GM23338 (cell line): Measurements from ENCODE around the gene NF1. TPM values are rescaled to one million over a fixed set of nuclear protein-coding genes. Genes with fewer than 3 reads are reported as not detected.

Source experiments
- ATAC-seq: fragments of 200-7000 bp; cut with Tn5 transposase; 3 replicates; pipeline ENCODE4 v1.9.1; 2020
- DNase-seq: peaks from one replicate; pipeline ENCODE4 v3.0.0-alpha.2; 2015; ENCODE audit warnings: low spot score
- H2AFZ ChIP-seq: fragments of 200-600 bp; sonication (generic); 2 replicates; pipeline ENCODE4 v1.8.0; 2016; ENCODE audit warnings: antibody characterized with exemption, mild to moderate bottlenecking, moderate library complexity
- H3F3A ChIP-seq: fragments of 200-600 bp; sonication (generic); replicated peaks from 2 replicates; pipeline ENCODE4 v1.8.0; 2017; ENCODE audit warnings: antibody characterized with exemption, mixed run types, low read depth
- H3K27ac ChIP-seq: fragments of 200-600 bp; sonication (generic); 2 replicates; pipeline ENCODE4 v1.6.1; 2016; ENCODE audit warnings: low read depth
- H3K27me3 ChIP-seq: fragments of 200-600 bp; sonication (generic); 2 replicates; pipeline ENCODE4 v1.8.0; 2016; ENCODE audit warnings: mild to moderate bottlenecking, mixed run types, moderate library complexity; ENCODE audit not compliant: insufficient read depth
- H3K36me3 ChIP-seq: fragments of 200-600 bp; sonication (generic); 2 replicates; pipeline ENCODE4 v1.8.0; 2016; ENCODE audit warnings: mild to moderate bottlenecking; ENCODE audit not compliant: insufficient read depth
- H3K4me1 ChIP-seq: fragments of 200-600 bp; sonication (generic); 2 replicates; pipeline ENCODE4 v1.8.0; 2016; ENCODE audit warnings: mild to moderate bottlenecking, moderate library complexity; ENCODE audit not compliant: insufficient read depth
- H3K4me2 ChIP-seq: fragments of 200-600 bp; sonication (generic); 2 replicates; pipeline ENCODE4 v1.7.1; 2017; ENCODE audit warnings: mixed run types
- H3K4me3 ChIP-seq: fragments of 200-600 bp; sonication (generic); 2 replicates; pipeline ENCODE4 v1.6.1; 2016; ENCODE audit warnings: mixed run types
- H3K79me2 ChIP-seq: fragments of 200-600 bp; sonication (generic); replicated peaks from 2 replicates; pipeline ENCODE4 v1.8.0; 2017; ENCODE audit warnings: mild to moderate bottlenecking; ENCODE audit not compliant: insufficient read depth
- H3K9me2 ChIP-seq: fragments of 200-600 bp; sonication (generic); 2 replicates; pipeline ENCODE4 v1.8.0; 2017; ENCODE audit not compliant: insufficient read depth
- H4K20me1 ChIP-seq: fragments of 200-600 bp; sonication (generic); replicated peaks from 2 replicates; pipeline ENCODE4 v1.8.0; 2017; ENCODE audit warnings: mild to moderate bottlenecking; ENCODE audit not compliant: insufficient read depth
- H3K27ac Mint-ChIP-seq: 2 replicates; pipeline ENCODE4 v1.8.0; 2020; ENCODE audit warnings: inconsistent platforms, mild to moderate bottlenecking, moderate library complexity, mixed read lengths
- H3K27me3 Mint-ChIP-seq: 3 replicates; pipeline ENCODE4 v1.8.0; 2022; ENCODE audit warnings: low read depth, mild to moderate bottlenecking, moderate library complexity, mixed read lengths, inconsistent platforms; ENCODE audit not compliant: insufficient read depth, poor library complexity
- H3K36me3 Mint-ChIP-seq: 3 replicates; pipeline ENCODE4 v1.8.0; 2021; ENCODE audit warnings: low read depth, mild to moderate bottlenecking, inconsistent platforms, moderate library complexity, mixed read lengths
- H3K4me1 Mint-ChIP-seq: 3 replicates; pipeline ENCODE4 v1.8.0; 2020; ENCODE audit warnings: mild to moderate bottlenecking, inconsistent platforms, mixed read lengths
- H3K4me3 Mint-ChIP-seq: 3 replicates; pipeline ENCODE4 v1.8.0; 2021; ENCODE audit warnings: moderate library complexity, mild to moderate bottlenecking, inconsistent platforms, mixed read lengths
- H3K9me3 Mint-ChIP-seq: 3 replicates; pipeline ENCODE4 v1.8.0; 2020; ENCODE audit warnings: moderate library complexity, mild to moderate bottlenecking, inconsistent platforms, mixed read lengths
- CREB1 ChIP-seq: fragments of 250-450 bp; sonication (Bioruptor Pico); IDR thresholded peaks from 2 replicates; pipeline ENCODE4 v1.5.0; 2020; ENCODE audit warnings: low read depth, mild to moderate bottlenecking, moderate library complexity
- EZH2 ChIP-seq: fragments of 200-600 bp; sonication (generic); IDR thresholded peaks from one replicate; pipeline ENCODE4 v1.8.0; 2017; ENCODE audit warnings: antibody characterized with exemption, mild to moderate bottlenecking, low read depth; ENCODE audit not compliant: unreplicated experiment
- EZH2phosphoT487 ChIP-seq: fragments of 200-600 bp; sonication (generic); IDR thresholded peaks from one replicate; pipeline ENCODE4 v1.8.1; 2018; ENCODE audit warnings: antibody characterized with exemption; ENCODE audit not compliant: unreplicated experiment
- JUNB ChIP-seq: IDR thresholded peaks from one replicate; pipeline ENCODE4 v1.6.1; 2016; ENCODE audit warnings: antibody characterized with exemption; ENCODE audit not compliant: unreplicated experiment
- NANOG ChIP-seq: IDR thresholded peaks from 2 replicates; pipeline ENCODE4 v1.6.1; 2016; ENCODE audit warnings: antibody characterized with exemption, borderline replicate concordance
- POLR2AphosphoS5 ChIP-seq: IDR thresholded peaks from 2 replicates; pipeline ENCODE4 v1.6.1; 2016; ENCODE audit warnings: antibody characterized with exemption, low read depth
- STAT1 ChIP-seq: IDR thresholded peaks from one replicate; pipeline ENCODE4 v1.6.1; 2016; ENCODE audit warnings: antibody characterized with exemption; ENCODE audit not compliant: unreplicated experiment
- ZNF114 ChIP-seq: fragments of 250-450 bp; sonication (Bioruptor Pico); IDR thresholded peaks from 2 replicates; pipeline ENCODE4 v1.5.0; 2020; ENCODE audit warnings: mild to moderate bottlenecking, moderate library complexity
- ZNF331 ChIP-seq: fragments of 250-450 bp; sonication (Bioruptor Pico); IDR thresholded peaks from 2 replicates; pipeline ENCODE4 v1.5.0; 2020; ENCODE audit warnings: low read depth, mild to moderate bottlenecking, moderate library complexity
- polyA plus RNA-seq: library from polyadenylated mRNA; unstranded; fragments of >200 nt; fragmentation: Nextera tagmentation; extraction: Ambion mirVana; gene quantifications from 2 replicates; pipeline ENCODE4 v1.2.1, GENCODE V29; 2016
- total RNA-seq: library from RNA; depleted of rRNA; stranded (reverse); fragments of >200 nt; shearing (Covaris generic); gene quantifications from 2 replicates; pipeline ENCODE4 v1.2.3, GENCODE V29; 2014
- TF ChIP-seq, protein P1 (sequence below): fragments of 250-450 bp; sonication (Bioruptor Pico); IDR thresholded peaks from 2 replicates; pipeline ENCODE4 v1.5.0; 2020; ENCODE audit warnings: mild to moderate bottlenecking, moderate library complexity
- TF ChIP-seq, protein P2 (sequence below): IDR thresholded peaks from 2 replicates; pipeline ENCODE4 v1.6.1; 2016; ENCODE audit warnings: antibody characterized with exemption
- TF ChIP-seq, protein P3 (sequence below), 2 experiments: fragments of 200-600 bp in 1 of 2; sonication (generic) in 1 of 2; conservative IDR thresholded peaks; 2 replicates each; pipeline versions ENCODE4 v1.5.1 to v1.6.1; 2016 to 2017; ENCODE audit warnings: antibody characterized with exemption in 2 of 2, low read depth in 2 of 2, mild to moderate bottlenecking in 2 of 2, moderate library complexity in 1 of 2
- TF ChIP-seq, protein P4 (sequence below): IDR thresholded peaks from one replicate; pipeline ENCODE4 v1.6.1; 2018; ENCODE audit warnings: antibody characterized with exemption; ENCODE audit not compliant: unreplicated experiment

Gene NF1
- total and polyA plus RNA-seq, 2 experiments from 2014 or later, result 16.3 to 49.7 TPM

DNA sequence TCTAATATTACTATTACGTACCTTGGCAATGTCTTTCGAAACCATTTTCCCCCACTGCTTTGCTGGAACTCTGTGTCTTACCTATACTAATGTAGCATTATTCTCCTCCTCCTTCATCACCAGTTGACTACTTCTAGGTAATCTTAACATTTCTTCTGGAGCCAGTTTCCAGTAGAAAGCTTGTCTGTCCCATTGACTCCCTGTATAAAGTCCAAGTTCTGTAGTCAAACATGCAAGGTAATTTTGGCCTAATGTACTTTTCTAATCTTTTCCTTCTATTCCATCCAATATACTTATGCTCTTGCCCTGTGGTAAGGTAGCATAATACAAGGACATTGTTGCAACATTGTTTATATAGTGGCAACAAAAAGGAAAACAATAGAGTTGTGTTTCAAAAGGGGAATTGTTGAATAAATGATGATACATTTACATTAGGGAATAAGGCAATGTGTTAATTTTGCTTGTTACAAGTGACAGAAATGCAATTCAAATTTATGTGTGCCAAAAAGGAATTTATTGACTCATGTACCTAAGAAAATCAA lies 174.3 kb downstream of the NF1 start:
- TF ChIP-seq POLR2AphosphoS5, result no peak
- TF ChIP-seq CREB1, result no peak
- no peak for TF ChIP-seq JUNB
- TF ChIP-seq EZH2phosphoT487, result no peak
- TF ChIP-seq STAT1, result no peak
- TF ChIP-seq, protein P1, sequence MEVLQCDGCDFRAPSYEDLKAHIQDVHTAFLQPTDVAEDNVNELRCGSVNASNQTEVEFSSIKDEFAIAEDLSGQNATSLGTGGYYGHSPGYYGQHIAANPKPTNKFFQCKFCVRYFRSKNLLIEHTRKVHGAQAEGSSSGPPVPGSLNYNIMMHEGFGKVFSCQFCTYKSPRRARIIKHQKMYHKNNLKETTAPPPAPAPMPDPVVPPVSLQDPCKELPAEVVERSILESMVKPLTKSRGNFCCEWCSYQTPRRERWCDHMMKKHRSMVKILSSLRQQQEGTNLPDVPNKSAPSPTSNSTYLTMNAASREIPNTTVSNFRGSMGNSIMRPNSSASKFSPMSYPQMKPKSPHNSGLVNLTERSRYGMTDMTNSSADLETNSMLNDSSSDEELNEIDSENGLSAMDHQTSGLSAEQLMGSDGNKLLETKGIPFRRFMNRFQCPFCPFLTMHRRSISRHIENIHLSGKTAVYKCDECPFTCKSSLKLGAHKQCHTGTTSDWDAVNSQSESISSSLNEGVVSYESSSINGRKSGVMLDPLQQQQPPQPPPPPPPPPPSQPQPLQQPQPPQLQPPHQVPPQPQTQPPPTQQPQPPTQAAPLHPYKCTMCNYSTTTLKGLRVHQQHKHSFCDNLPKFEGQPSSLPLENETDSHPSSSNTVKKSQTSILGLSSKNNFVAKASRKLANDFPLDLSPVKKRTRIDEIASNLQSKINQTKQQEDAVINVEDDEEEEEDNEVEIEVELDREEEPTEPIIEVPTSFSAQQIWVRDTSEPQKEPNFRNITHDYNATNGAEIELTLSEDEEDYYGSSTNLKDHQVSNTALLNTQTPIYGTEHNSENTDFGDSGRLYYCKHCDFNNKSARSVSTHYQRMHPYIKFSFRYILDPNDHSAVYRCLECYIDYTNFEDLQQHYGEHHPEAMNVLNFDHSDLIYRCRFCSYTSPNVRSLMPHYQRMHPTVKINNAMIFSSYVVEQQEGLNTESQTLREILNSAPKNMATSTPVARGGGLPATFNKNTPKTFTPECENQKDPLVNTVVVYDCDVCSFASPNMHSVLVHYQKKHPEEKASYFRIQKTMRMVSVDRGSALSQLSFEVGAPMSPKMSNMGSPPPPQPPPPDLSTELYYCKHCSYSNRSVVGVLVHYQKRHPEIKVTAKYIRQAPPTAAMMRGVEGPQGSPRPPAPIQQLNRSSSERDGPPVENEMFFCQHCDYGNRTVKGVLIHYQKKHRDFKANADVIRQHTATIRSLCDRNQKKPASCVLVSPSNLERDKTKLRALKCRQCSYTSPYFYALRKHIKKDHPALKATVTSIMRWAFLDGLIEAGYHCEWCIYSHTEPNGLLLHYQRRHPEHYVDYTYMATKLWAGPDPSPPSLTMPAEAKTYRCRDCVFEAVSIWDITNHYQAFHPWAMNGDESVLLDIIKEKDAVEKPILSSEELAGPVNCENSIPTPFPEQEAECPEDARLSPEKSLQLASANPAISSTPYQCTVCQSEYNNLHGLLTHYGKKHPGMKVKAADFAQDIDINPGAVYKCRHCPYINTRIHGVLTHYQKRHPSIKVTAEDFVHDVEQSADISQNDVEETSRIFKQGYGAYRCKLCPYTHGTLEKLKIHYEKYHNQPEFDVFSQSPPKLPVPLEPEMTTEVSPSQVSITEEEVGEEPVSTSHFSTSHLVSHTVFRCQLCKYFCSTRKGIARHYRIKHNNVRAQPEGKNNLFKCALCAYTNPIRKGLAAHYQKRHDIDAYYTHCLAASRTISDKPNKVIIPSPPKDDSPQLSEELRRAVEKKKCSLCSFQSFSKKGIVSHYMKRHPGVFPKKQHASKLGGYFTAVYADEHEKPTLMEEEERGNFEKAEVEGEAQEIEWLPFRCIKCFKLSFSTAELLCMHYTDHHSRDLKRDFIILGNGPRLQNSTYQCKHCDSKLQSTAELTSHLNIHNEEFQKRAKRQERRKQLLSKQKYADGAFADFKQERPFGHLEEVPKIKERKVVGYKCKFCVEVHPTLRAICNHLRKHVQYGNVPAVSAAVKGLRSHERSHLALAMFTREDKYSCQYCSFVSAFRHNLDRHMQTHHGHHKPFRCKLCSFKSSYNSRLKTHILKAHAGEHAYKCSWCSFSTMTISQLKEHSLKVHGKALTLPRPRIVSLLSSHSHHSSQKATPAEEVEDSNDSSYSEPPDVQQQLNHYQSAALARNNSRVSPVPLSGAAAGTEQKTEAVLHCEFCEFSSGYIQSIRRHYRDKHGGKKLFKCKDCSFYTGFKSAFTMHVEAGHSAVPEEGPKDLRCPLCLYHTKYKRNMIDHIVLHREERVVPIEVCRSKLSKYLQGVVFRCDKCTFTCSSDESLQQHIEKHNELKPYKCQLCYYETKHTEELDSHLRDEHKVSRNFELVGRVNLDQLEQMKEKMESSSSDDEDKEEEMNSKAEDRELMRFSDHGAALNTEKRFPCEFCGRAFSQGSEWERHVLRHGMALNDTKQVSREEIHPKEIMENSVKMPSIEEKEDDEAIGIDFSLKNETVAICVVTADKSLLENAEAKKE, result no peak
- TF ChIP-seq NANOG, result no peak
- TF ChIP-seq, protein P2, sequence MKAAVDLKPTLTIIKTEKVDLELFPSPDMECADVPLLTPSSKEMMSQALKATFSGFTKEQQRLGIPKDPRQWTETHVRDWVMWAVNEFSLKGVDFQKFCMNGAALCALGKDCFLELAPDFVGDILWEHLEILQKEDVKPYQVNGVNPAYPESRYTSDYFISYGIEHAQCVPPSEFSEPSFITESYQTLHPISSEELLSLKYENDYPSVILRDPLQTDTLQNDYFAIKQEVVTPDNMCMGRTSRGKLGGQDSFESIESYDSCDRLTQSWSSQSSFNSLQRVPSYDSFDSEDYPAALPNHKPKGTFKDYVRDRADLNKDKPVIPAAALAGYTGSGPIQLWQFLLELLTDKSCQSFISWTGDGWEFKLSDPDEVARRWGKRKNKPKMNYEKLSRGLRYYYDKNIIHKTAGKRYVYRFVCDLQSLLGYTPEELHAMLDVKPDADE, result no peak
- TF ChIP-seq, protein P3, sequence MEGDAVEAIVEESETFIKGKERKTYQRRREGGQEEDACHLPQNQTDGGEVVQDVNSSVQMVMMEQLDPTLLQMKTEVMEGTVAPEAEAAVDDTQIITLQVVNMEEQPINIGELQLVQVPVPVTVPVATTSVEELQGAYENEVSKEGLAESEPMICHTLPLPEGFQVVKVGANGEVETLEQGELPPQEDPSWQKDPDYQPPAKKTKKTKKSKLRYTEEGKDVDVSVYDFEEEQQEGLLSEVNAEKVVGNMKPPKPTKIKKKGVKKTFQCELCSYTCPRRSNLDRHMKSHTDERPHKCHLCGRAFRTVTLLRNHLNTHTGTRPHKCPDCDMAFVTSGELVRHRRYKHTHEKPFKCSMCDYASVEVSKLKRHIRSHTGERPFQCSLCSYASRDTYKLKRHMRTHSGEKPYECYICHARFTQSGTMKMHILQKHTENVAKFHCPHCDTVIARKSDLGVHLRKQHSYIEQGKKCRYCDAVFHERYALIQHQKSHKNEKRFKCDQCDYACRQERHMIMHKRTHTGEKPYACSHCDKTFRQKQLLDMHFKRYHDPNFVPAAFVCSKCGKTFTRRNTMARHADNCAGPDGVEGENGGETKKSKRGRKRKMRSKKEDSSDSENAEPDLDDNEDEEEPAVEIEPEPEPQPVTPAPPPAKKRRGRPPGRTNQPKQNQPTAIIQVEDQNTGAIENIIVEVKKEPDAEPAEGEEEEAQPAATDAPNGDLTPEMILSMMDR (conservative IDR thresholded peaks at IDR 0.05; ENCODE audit: low read depth in 2 of 2), result no peak
- no peak for TF ChIP-seq ZNF331
- TF ChIP-seq EZH2, result no peak
- TF ChIP-seq ZNF114, result no peak
- TF ChIP-seq, protein P4, sequence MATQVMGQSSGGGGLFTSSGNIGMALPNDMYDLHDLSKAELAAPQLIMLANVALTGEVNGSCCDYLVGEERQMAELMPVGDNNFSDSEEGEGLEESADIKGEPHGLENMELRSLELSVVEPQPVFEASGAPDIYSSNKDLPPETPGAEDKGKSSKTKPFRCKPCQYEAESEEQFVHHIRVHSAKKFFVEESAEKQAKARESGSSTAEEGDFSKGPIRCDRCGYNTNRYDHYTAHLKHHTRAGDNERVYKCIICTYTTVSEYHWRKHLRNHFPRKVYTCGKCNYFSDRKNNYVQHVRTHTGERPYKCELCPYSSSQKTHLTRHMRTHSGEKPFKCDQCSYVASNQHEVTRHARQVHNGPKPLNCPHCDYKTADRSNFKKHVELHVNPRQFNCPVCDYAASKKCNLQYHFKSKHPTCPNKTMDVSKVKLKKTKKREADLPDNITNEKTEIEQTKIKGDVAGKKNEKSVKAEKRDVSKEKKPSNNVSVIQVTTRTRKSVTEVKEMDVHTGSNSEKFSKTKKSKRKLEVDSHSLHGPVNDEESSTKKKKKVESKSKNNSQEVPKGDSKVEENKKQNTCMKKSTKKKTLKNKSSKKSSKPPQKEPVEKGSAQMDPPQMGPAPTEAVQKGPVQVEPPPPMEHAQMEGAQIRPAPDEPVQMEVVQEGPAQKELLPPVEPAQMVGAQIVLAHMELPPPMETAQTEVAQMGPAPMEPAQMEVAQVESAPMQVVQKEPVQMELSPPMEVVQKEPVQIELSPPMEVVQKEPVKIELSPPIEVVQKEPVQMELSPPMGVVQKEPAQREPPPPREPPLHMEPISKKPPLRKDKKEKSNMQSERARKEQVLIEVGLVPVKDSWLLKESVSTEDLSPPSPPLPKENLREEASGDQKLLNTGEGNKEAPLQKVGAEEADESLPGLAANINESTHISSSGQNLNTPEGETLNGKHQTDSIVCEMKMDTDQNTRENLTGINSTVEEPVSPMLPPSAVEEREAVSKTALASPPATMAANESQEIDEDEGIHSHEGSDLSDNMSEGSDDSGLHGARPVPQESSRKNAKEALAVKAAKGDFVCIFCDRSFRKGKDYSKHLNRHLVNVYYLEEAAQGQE, result no peak
- Mint-ChIP-seq H3K4me3 (no peak overlapping the region), H3K9me3 (no peaks in the 10 kb centered on the region), H3K4me1 (peaks cover 9% of the 10 kb centered on the region; the same call in 2 of the 3 replicates), H3K27ac (peak overlapping the region; percentile 18; the same call in 1 of the 2 replicates), H3K36me3 (peaks cover 12% of the 10 kb centered on the region; the same call in 2 of the 3 replicates), H3K27me3 (peaks cover 2% of the 10 kb centered on the region)
- ATAC-seq, result no peak
- Histone ChIP-seq H3K27ac (peak overlapping the region; percentile 43; the same call in 1 of the 2 replicates), H3K4me2 (0 out of 2 replicates have a peak overlapping the region, but pooled peaks have one; percentile 1), H3K9me2 (no peaks in the 10 kb centered on the region), H3K4me3 (no peak overlapping the region), H2AFZ (no peak overlapping the region), H3F3A (no peaks in the 10 kb centered on the region), H3K27me3 (no peaks in the 10 kb centered on the region), H3K4me1 (0 out of 2 replicates have a peak, but pooled peaks cover 4% of the 10 kb centered on the region), H4K20me1 (no peaks in the 10 kb centered on the region), H3K79me2 (no peaks in the 10 kb centered on the region), H3K36me3 (no peaks in the 10 kb centered on the region)
- DNase-seq, result no peak
